Vagina (tissue), 2 donors: ENCODE data around the gene VSIG10. TPM values are rescaled to one million over a fixed set of nuclear protein-coding genes. Genes with fewer than 3 reads are reported as not detected.

Experiments used
- DNase-seq, 2 donors: peaks; one replicate each; pipeline ENCODE4 v3.0.0-alpha.2; 2017; ENCODE audit errors: extremely low spot score in 2 of 2
- H3K27ac ChIP-seq: fragments of 200-600 bp; sonication (generic); one replicate; pipeline ENCODE4 v1.5.1; 2019
- H3K27me3 ChIP-seq: fragments of 200-600 bp; sonication (generic); one replicate; pipeline ENCODE4 v1.5.1; 2019
- H3K36me3 ChIP-seq, 2 donors: fragments of 200-600 bp; sonication (generic); one replicate each; pipeline ENCODE4 v1.5.1; 2017 to 2019
- H3K4me1 ChIP-seq: fragments of 200-600 bp; sonication (generic); one replicate; pipeline ENCODE4 v1.5.1; 2019
- H3K4me3 ChIP-seq, 2 donors: fragments of 200-600 bp; sonication (generic); 1 replicate in 1 of 2; 2 replicates in 1 of 2; pipeline ENCODE4 v1.5.1; 2016 to 2019
- H3K9me3 ChIP-seq: fragments of 200-600 bp; sonication (generic); one replicate; pipeline ENCODE4 v1.5.1; 2019
- POLR2A ChIP-seq, 2 donors: fragments of 450-650 bp; IDR thresholded peaks; one replicate each; pipeline ENCODE4 v1.6.1; 2017; ENCODE audit warnings: antibody characterized with exemption in 2 of 2, mild to moderate bottlenecking in 2 of 2, moderate library complexity in 2 of 2
- POLR2AphosphoS5 ChIP-seq, 2 donors: sonication (generic); formaldehyde crosslinking; IDR thresholded peaks; one replicate each; pipeline ENCODE4 v1.9.0; 2017; ENCODE audit warnings: antibody characterized with exemption in 2 of 2, mild to moderate bottlenecking in 2 of 2, low read depth in 1 of 2; ENCODE audit not compliant: insufficient read depth in 1 of 2
- intact Hi-C: fragments of 100-400 bp; cut with DNase I; formaldehyde crosslinking; loops from one replicate; pipeline ENCODE4 v1.15.1; 2023
- total RNA-seq: library from RNA; depleted of rRNA; stranded (reverse); fragments of >200 nt; gene quantifications from one replicate; pipeline ENCODE4 v1.2.3, GENCODE V29; 2016
- TF ChIP-seq, protein P1 (sequence below), 3 experiments: fragments of 450-650 bp in 2 of 3; fragments of 200-600 bp in 1 of 3; sonication (generic) in 1 of 3; IDR thresholded peaks; one replicate each; pipeline ENCODE4 v1.5.1; 2017 to 2019; ENCODE audit warnings: antibody characterized with exemption in 3 of 3, mild to moderate bottlenecking in 2 of 3, moderate library complexity in 2 of 3

The VSIG10 gene
- total RNA-seq, 1 donor from 2014 or later = 31.2 TPM

DNA sequence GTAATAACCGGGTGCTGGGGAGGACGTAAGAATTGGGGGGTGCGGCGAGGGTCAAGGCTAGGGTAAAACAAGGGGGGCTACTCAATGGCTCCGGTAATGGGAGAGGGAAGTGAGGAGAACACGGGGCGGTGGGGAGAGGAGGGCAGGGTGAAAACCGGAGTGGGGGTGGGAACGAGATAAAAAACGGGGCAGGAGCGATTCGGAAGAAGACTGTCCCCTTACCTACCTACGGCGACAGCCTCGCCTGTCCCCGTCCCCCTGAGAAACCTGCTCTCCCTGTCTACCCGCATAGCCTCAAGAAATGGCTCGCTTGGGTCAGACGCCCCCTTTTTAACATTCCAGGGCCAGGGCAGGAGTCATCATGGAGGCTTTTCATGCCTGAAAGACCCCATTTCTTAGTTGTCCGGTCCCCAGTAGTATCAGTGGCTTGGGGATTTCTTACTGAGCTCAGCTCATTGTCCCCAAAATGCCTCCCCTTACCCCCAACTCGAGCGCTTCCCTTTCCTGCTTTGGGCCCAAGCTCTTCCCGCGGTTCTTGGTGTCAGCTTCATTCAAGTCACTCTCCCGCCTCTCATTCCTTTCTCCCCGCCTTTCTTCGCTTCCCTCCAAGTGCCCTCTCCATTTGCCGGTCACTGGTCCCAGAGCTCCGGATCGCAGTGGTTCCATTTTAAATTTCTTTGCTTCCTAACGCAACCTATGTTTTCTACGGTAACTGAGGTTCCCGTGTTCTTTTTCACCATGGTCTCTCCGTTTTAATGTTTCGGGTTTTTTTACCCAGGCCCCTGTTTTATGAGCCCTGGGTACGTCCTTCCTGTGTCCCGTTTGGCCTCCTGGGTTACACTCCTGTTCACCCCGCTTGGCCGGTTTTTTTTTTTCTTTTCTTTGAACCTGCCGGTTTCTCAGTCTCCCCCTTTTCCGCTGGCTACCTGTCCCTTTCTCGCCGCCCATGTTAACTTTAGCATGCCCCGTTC is 41.7 kb downstream of the VSIG10 start:
- TF ChIP-seq, protein P1, sequence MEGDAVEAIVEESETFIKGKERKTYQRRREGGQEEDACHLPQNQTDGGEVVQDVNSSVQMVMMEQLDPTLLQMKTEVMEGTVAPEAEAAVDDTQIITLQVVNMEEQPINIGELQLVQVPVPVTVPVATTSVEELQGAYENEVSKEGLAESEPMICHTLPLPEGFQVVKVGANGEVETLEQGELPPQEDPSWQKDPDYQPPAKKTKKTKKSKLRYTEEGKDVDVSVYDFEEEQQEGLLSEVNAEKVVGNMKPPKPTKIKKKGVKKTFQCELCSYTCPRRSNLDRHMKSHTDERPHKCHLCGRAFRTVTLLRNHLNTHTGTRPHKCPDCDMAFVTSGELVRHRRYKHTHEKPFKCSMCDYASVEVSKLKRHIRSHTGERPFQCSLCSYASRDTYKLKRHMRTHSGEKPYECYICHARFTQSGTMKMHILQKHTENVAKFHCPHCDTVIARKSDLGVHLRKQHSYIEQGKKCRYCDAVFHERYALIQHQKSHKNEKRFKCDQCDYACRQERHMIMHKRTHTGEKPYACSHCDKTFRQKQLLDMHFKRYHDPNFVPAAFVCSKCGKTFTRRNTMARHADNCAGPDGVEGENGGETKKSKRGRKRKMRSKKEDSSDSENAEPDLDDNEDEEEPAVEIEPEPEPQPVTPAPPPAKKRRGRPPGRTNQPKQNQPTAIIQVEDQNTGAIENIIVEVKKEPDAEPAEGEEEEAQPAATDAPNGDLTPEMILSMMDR (IDR thresholded peaks at IDR 0.05) = no peak
- TF ChIP-seq POLR2A (IDR thresholded peaks at IDR 0.05) (no peak), POLR2AphosphoS5 (IDR thresholded peaks at IDR 0.05; ENCODE audit: insufficient read depth in 1 of 2, low read depth in 1 of 2) (no peak)
- DNase-seq = no peak
- H3K36me3 ChIP-seq = no peaks in the 10 kb centered on the region
- intact Hi-C loops = loop anchor here (5.0 kb wide), 2 partner anchors 45 to 310 kb away; partner anchors contain the start of genes RFC5 and TAOK3
- H3K27me3 ChIP-seq = no peaks in the 10 kb centered on the region
- peaks cover 35% of the 10 kb centered on the region for H3K4me1 ChIP-seq
- H3K27ac ChIP-seq = peak overlapping the region; percentile 99
- peak overlapping the region; percentile 79 to 93 for H3K4me3 ChIP-seq
- H3K9me3 ChIP-seq = no peaks in the 10 kb centered on the region

DNA sequence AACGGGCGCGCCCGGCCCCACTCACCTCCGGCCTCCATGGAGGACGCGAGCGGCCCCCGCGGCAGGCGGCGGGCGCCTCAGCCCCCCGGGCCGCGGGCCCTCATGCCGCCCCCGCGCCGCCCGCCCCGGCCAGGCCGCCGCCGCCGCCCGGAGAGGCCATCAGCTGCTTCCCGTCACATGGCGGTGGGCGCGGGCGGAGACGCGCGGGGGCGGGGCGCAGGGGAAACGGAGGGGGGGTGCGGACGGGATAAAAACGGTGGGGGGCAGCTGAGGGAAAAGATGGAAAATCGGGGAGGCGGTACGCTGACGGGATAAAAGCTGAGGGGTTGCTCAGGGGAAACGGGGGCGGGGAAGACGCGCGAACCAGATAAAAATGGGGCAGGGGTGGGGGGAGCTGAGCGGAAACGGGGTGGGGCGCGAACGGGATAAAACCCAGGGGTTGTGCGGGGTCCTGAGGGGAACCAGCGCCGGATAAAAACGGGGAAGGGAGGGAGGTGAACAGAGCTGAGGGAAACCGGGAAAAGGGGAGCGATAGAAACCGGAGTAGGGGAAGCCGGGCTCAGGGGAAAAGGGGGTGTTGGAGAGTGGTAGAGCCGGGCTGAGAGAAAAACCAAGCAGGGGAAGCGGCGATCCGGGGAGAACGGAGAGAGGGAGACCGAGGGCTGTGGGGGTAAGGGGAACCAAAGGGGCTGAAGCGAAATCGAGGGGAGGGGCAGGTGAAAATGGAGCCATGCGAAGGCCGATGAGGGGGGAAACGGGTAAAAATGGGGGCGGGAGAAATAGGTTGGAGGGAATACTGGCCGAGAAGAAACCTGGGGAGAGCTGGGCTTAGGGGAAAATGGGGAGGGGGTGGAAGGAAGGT is 42.6 kb downstream of the VSIG10 start, which contains the start of gene WSB2:
Gene WSB2 (minus strand): TSS at position 169 of the 862 bp plus-strand sequence. CDS start 131 bp downstream, at position 38.
- TF ChIP-seq POLR2A (IDR thresholded peaks at IDR 0.05) = peak in 1 of 2 donors; percentile 20
- no peak for TF ChIP-seq POLR2AphosphoS5 (IDR thresholded peaks at IDR 0.05; ENCODE audit: insufficient read depth in 1 of 2, low read depth in 1 of 2)
- Histone ChIP-seq H3K9me3 (no peaks in the 10 kb centered on the region), H3K4me3 (peak within 1 kb of the TSS; percentile 79 to 93), H3K36me3 (no peaks in the 10 kb centered on the region), H3K27me3 (no peaks in the 10 kb centered on the region), H3K27ac (peak within 1 kb of the TSS; percentile 99), H3K4me1 (peaks cover 45% of the 10 kb centered on the region)
- DNase-seq = no peak
- intact Hi-C loops = loop anchor here (5.0 kb wide), 2 partner anchors 44 to 311 kb away; partner anchors contain the start of genes RFC5 and TAOK3

DNA sequence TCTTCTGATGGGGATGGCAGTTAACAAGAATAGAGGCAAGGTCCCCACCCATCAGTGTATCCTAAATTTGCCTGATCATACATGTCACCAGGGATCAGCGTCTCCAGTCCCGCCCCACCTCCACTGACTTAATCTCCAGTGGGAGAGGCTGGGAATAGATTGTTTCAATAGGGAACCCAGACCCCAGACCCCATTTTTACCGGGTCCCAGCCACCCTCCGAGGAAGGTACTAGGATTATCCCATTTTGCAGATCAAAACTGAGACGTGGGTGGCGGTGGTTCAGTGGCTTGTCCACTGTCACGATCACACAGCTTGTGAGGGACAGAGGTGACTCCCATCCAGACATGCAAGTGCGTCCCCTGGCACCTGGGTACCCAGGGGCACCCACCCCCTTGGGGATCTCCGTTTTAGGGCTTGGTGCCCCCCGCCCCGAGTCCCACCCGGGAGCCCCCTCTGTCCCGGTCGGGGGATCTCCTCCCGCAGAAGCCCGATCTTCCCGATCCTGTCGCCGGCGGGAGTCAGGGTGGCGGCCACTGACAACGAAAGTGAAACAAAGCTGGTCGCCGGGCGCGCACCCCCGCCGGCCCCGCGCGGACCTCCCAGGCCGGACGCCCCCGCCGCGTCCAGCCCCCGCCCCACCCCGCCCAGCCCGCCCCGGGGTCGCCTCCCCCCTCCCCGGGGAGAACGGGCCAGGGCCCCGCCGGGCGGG is 43.4 kb downstream of the VSIG10 start:
- no peaks in the 10 kb centered on the region for H3K36me3 ChIP-seq
- no peaks in the 10 kb centered on the region for H3K27me3 ChIP-seq
- TF ChIP-seq POLR2A (IDR thresholded peaks at IDR 0.05) = no peak
- TF ChIP-seq POLR2AphosphoS5 (IDR thresholded peaks at IDR 0.05; ENCODE audit: insufficient read depth in 1 of 2, low read depth in 1 of 2) = peak in 1 of 2 donors; percentile 36
- TF ChIP-seq, protein P1 (IDR thresholded peaks at IDR 0.05) = no peak
- no peaks in the 10 kb centered on the region for H3K9me3 ChIP-seq
- intact Hi-C loops = loop anchor here (5.0 kb wide), 2 partner anchors 43 to 312 kb away; partner anchors contain the start of genes RFC5 and TAOK3
- DNase-seq = no peak
- H3K4me3 ChIP-seq = peak overlapping the region; percentile 79 to 93
- peak overlapping the region; percentile 99 for H3K27ac ChIP-seq
- H3K4me1 ChIP-seq = peaks cover 46% of the 10 kb centered on the region

DNA sequence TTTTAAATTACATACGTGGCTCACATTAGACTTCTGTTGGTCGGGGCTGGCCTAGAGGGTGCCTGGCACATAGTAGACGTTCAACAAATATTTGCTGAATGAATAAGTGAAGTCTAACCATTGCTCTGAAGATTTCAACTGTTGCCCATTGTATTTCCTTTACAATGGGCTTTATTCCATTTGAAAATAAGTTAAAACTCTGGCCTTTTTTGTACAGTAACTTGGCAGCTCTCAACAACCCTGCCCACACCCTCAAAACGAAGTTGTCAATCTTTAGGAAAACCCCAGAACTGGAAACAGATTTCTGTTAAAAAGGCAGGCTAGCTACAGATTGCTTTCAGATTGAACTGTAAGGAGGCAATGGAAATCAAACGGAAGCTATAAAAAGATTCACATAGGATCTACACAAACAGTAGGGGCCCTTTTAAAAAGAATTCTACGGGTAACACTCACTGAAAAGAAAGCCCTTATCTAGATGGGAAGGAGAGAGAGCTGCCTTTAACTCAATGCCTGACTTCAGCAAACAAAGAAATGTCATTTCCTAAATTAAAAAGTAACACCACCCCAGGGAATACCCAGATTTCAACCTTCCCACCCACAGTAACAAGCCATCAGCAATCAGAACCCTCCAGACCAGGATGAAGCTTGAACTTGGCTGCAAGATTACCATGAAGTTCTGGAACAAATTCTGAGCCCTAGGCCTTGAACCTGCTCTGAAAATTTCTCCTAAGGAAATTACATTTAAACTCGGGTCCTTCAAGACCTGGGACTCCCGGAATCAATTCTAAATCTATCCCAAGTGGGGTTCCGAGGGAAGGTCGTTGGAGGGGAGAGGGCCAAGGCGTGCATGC is 44.2 kb downstream of the VSIG10 start:
- intact Hi-C loops = loop anchor here (5.0 kb wide), 2 partner anchors 42 to 313 kb away; partner anchors contain the start of genes RFC5 and TAOK3
- TF ChIP-seq POLR2A (IDR thresholded peaks at IDR 0.05) (no peak), POLR2AphosphoS5 (IDR thresholded peaks at IDR 0.05; ENCODE audit: insufficient read depth in 1 of 2, low read depth in 1 of 2) (peak in 1 of 2 donors; percentile 10)
- TF ChIP-seq, protein P1 (IDR thresholded peaks at IDR 0.05) = no peak
- Histone ChIP-seq H3K36me3 (no peaks in the 10 kb centered on the region), H3K27me3 (no peaks in the 10 kb centered on the region), H3K4me3 (peak overlapping the region; percentile 79 to 93), H3K27ac (peak overlapping the region; percentile 99), H3K9me3 (no peaks in the 10 kb centered on the region), H3K4me1 (peaks cover 46% of the 10 kb centered on the region)
- no peak for DNase-seq
